Gastrocnemius medialis (tissue), 4 donors: ENCODE results near the gene MARK3. TPM values are rescaled to one million over a fixed set of nuclear protein-coding genes. Genes with fewer than 3 reads are reported as not detected.
"Not testable (repeated sequence)": the region's sequence is repeated elsewhere in the genome, so short reads cannot be mapped to it uniquely, and the experiment has no call there.

Experiments
- ATAC-seq, 2 donors: fragments of 150-250 bp; one replicate each; pipeline ENCODE4 v1.9.1; 2016
- DNase-seq, 2 donors: peaks; one replicate each; pipeline ENCODE4 v3.0.0-alpha.2; 2019
- H3K27ac ChIP-seq, 4 donors: fragments of 200-600 bp; sonication (generic); 1 replicate in 1 of 4; 2 replicates in 3 of 4; pipeline ENCODE4 v1.5.1; 2016 to 2018; ENCODE audit warnings: mild to moderate bottlenecking in 2 of 4, moderate library complexity in 1 of 4
- H3K27me3 ChIP-seq, 3 donors: fragments of 200-600 bp; sonication (generic) in 2 of 3; 1 replicate in 1 of 3; 2 replicates in 2 of 3; pipeline versions ENCODE4 v1.5.1 to v1.6.0; 2016 to 2019; ENCODE audit warnings: mild to moderate bottlenecking in 1 of 3, moderate library complexity in 1 of 3
- H3K36me3 ChIP-seq, 2 donors: fragments of 200-600 bp; sonication (generic) in 1 of 2; one replicate each; pipeline ENCODE4 v1.5.1; 2017 to 2018
- H3K4me1 ChIP-seq, 2 donors: fragments of 200-600 bp; sonication (generic) in 1 of 2; one replicate each; pipeline ENCODE4 v1.5.1; 2016 to 2017; ENCODE audit warnings: mild to moderate bottlenecking in 2 of 2
- H3K4me3 ChIP-seq, 4 donors: fragments of 200-600 bp; sonication (generic) in 3 of 4; 1 replicate in 1 of 4; 2 replicates in 3 of 4; pipeline ENCODE4 v1.5.1; 2016 to 2019; ENCODE audit warnings: mild to moderate bottlenecking in 2 of 4
- H3K9me3 ChIP-seq, 3 donors: fragments of 200-600 bp; sonication (generic) in 2 of 3; 1 replicate in 1 of 3; 2 replicates in 2 of 3; pipeline ENCODE4 v1.5.1; 2016 to 2019
- CTCF ChIP-seq, 5 experiments: fragments of 450-650 bp in 3 of 5; fragments of 200-600 bp in 2 of 5; sonication (generic) in 2 of 5; IDR thresholded peaks in 4 of 5; conservative IDR thresholded peaks in 1 of 5; 1 replicate in 4 of 5; 2 replicates in 1 of 5; pipeline ENCODE4 v1.5.1; 2016 to 2019; ENCODE audit warnings: antibody characterized with exemption in 5 of 5, mild to moderate bottlenecking in 3 of 5, moderate library complexity in 3 of 5
- POLR2A ChIP-seq, 2 donors: fragments of 450-650 bp; IDR thresholded peaks; one replicate each; pipeline ENCODE4 v1.6.1; 2017; ENCODE audit warnings: antibody characterized with exemption in 2 of 2, mild to moderate bottlenecking in 2 of 2, moderate library complexity in 2 of 2
- in situ Hi-C, 4 donors: fragments of 200-750 bp; cut with MboI; loops; one replicate each; pipeline versions ENCODE4 v1.15.0 to v1.8.0; 2017; ENCODE audit warnings: low sequenced_read_pairs in 4 of 4
- intact Hi-C: fragments of 100-400 bp; cut with DNase I; formaldehyde crosslinking; loops from one replicate; pipeline ENCODE4 v1.15.1; 2023; ENCODE audit warnings: low total_unique reads
- total RNA-seq, 4 donors: library from RNA; depleted of rRNA; stranded (reverse); fragments of >200 nt; gene quantifications; one replicate each; pipeline versions ENCODE4 v1.1.0 to v1.2.3, GENCODE V29; 2016

MARK3 gene
- total RNA-seq, 4 donors from 2014 or later = 60.2 to 73.1 (median 71.6) TPM

GRCh38 chr14:103508521-103509329 lies 123.5 kb downstream of the MARK3 start:
- peaks cover 15% of the 10 kb centered on the region in 2 donors for H3K4me1 ChIP-seq
- H3K9me3 ChIP-seq = no peaks in the 10 kb centered on the region
- no peak for TF ChIP-seq POLR2A (IDR thresholded peaks at IDR 0.05)
- no peak for TF ChIP-seq CTCF (IDR thresholded peaks at IDR 0.05 in 4 of 5, conservative IDR thresholded peaks at IDR 0.05 in 1 of 5)
- H3K27ac ChIP-seq = no peak overlapping the region
- intact Hi-C loops = no loop called here
- H3K4me3 ChIP-seq = no peak overlapping the region
- no peaks in the 10 kb centered on the region for H3K27me3 ChIP-seq
- in situ Hi-C loops = no loop called here
- H3K36me3 ChIP-seq = peaks cover 0 to 47% of the 10 kb centered on the region in 2 donors
- ATAC-seq (no peak), DNase-seq (no peak)

- TF ChIP-seq POLR2A (IDR thresholded peaks at IDR 0.05) = no peak
- TF ChIP-seq CTCF (IDR thresholded peaks at IDR 0.05 in 4 of 5, conservative IDR thresholded peaks at IDR 0.05 in 1 of 5) = no peak
- H3K27ac ChIP-seq = no peak overlapping the region
- peaks cover 15 to 17% of the 10 kb centered on the region in 2 donors for H3K4me1 ChIP-seq
- no peaks in the 10 kb centered on the region for H3K27me3 ChIP-seq
- H3K4me3 ChIP-seq = no peak overlapping the region
- DNase-seq = peak in 1 of 2 donors; percentile 14
- in situ Hi-C loops = no loop called here
- ATAC-seq = no peak
- intact Hi-C loops = no loop called here
- no peaks in the 10 kb centered on the region for H3K9me3 ChIP-seq
- peaks cover 0 to 33% of the 10 kb centered on the region in 2 donors for H3K36me3 ChIP-seq
These were observed 124.9 kb downstream of the MARK3 start for GRCh38 chr14:103509864-103510723.

DNA sequence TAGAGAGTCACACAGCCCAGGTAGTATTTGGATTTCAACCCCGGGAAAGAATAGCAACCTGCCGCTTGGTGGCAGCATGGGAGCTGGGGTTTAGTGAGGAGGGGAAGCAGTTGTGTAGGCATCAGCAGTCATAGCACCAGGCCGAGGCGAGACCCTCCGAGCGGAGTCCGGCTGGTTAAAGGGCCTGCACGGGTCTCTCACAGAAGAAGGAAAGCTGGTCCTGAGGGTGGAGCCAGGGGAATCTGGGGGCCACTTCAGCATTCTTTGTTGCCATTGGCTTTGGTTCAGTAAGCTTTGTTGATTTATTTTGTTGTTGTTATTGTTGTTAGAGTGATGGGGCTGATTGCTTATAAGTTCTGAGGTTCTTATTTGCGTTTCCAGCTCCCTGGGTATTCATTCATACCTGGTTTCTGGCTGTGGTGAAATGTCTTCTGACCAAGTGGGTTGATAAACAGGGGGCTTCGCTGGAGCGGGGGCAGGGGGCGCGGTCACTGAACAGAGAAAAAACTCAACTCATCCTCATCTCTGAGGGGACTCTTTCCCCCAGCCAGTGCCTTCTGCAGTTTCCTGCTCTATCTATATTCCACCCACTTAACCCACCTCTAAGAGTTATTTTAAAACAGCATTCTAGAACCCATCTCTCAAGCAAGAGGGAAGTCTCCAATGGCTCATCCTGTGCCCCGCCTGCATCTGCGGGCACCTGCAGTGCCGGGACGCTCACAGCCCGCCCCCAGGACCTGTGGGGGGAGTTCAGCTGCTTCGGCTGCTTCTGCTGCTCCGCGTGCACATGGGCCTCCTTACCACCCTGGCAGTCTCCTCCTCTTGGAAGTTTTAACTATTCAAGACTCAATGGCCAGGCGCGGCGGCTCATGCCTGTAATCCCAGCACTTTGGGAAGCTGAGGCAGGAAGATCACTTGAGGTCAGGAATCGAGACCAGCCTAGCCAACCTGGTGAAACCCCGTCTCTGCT lies 125.8 kb downstream of the MARK3 start:
- ATAC-seq (no peak), DNase-seq (peak in 1 of 2 donors; percentile 10)
- no peak overlapping the region for H3K27ac ChIP-seq
- in situ Hi-C loops = no loop called here
- intact Hi-C loops = no loop called here
- H3K27me3 ChIP-seq = no peaks in the 10 kb centered on the region
- TF ChIP-seq POLR2A (IDR thresholded peaks at IDR 0.05) = no peak
- no peak for TF ChIP-seq CTCF (IDR thresholded peaks at IDR 0.05 in 4 of 5, conservative IDR thresholded peaks at IDR 0.05 in 1 of 5)
- H3K4me1 ChIP-seq = peaks cover 15 to 17% of the 10 kb centered on the region in 2 donors
- peaks cover 0 to 26% of the 10 kb centered on the region in 2 donors for H3K36me3 ChIP-seq
- no peak overlapping the region for H3K4me3 ChIP-seq
- H3K9me3 ChIP-seq = no peaks in the 10 kb centered on the region

DNA sequence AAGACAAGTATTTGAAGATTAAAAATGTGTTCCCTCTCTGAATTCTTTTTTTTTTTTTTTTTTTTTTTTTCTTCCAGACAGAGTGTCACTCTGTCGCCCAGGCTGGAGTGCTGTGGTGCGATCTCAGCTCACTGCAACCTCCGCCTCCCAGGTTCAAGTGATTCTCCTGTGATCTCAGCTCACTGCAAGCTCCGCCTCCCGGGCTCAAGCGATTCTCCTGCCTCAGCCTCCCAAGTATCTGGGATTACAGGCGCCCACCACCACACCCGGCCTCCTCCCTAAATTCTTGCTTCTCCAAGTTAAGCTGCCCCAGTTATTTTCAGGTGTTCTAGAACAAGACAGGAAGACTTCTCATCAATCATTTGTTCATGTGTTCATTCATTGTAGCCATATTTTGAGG lies 127.0 kb downstream of the MARK3 start:
- ATAC-seq, H3K27me3 ChIP-seq, H3K9me3 ChIP-seq, in situ Hi-C loops, H3K4me3 ChIP-seq, DNase-seq, intact Hi-C loops: not testable (repeated sequence)
- Histone ChIP-seq H3K4me1 (peaks cover 15 to 17% of the 10 kb centered on the region in 2 donors), H3K27ac (peak overlapping the region; percentile 76 to 85 (median 82)), H3K36me3 (peaks cover 0 to 22% of the 10 kb centered on the region in 2 donors)
